ENCODE data around the gene ZNF319.

- TF ChIP-seq CTCF (IDR thresholded peaks at IDR 0.05) (no peak), POLR2A (IDR thresholded peaks at IDR 0.05) (no peak)
Measured at GRCh38 chr16:57945740-57946138, 54.7 kb downstream of the ZNF319 start.

Data from thyroid gland (tissue), 4 donors.